ENCODE results near the gene INHA. TPM values are rescaled to one million over a fixed set of nuclear protein-coding genes. Genes with fewer than 3 reads are reported as not detected.

Gene INHA
- total RNA-seq, 1 experiment from 2014 or later, result 0.31 TPM

- Histone ChIP-seq H3K4me2 (ENCODE audit: insufficient read depth, insufficient read length, low read length) (no peak overlapping the region), H3K79me1 (ENCODE audit: insufficient read depth, low read depth, low read length, poor library complexity, severe bottlenecking) (no peaks in the 10 kb centered on the region), H3T11ph (ENCODE audit: low read length) (no peak overlapping the region), H4K5ac (ENCODE audit: insufficient read length, low read depth, low read length) (no peak overlapping the region), H3K9me3 (ENCODE audit: control insufficient read depth, low read depth, low read length) (no peaks in the 10 kb centered on the region), H2BK20ac (ENCODE audit: low read depth, low read length, poor library complexity, severe bottlenecking) (no peak overlapping the region), H3K23me2 (ENCODE audit: insufficient read length, low read depth, low read length, poor library complexity, severe bottlenecking) (no peaks in the 10 kb centered on the region), H3K9ac (ENCODE audit: extremely low read depth, insufficient read length, low read length) (no peak overlapping the region), H3K27me3 (ENCODE audit: insufficient read depth, low read length) (no peaks in the 10 kb centered on the region; the same call in 1 of the 2 replicates), H4K8ac (replicated peaks; ENCODE audit: insufficient read length, low read depth, low read length) (no peak overlapping the region), H2BK15ac (ENCODE audit: low read depth, low read length) (no peak overlapping the region), H3K4ac (ENCODE audit: low read depth, low read length) (no peak overlapping the region), H2BK12ac (ENCODE audit: insufficient read length, low read depth, low read length) (no peak overlapping the region), H2AFZ (ENCODE audit: low read length) (no peak overlapping the region), H3K27ac (ENCODE audit: insufficient read length, low read depth, low read length) (no peak overlapping the region), H3K14ac (ENCODE audit: insufficient read depth, low read length) (no peak overlapping the region), H3K23ac (ENCODE audit: insufficient read length, low read depth, low read length) (no peak overlapping the region), H2BK5ac (ENCODE audit: insufficient read length, low read length) (no peak overlapping the region), H3K56ac (ENCODE audit: insufficient read length, low read depth, low read length) (no peak overlapping the region), H2AK5ac (ENCODE audit: insufficient read length, low read length) (no peak overlapping the region), H3K4me1 (ENCODE audit: insufficient read depth, low read length) (peaks cover 3% of the 10 kb centered on the region; the same call in 1 of the 2 replicates), H3K79me2 (ENCODE audit: insufficient read depth, low read length) (no peaks in the 10 kb centered on the region), H2BK120ac (ENCODE audit: low read depth, low read length, poor library complexity, severe bottlenecking) (no peak overlapping the region), H4K91ac (ENCODE audit: insufficient read length, low read depth, low read length) (no peak overlapping the region), H3K18ac (ENCODE audit: insufficient read length, low read depth, low read length) (no peak overlapping the region), H4K20me1 (ENCODE audit: control insufficient read depth, insufficient read depth, insufficient read length) (no peaks in the 10 kb centered on the region)
- H3K9me3 Mint-ChIP-seq, result no peaks in the 10 kb centered on the region
- H3K27ac Mint-ChIP-seq, result no peak overlapping the region
- no peak for TF ChIP-seq CTCF (conservative IDR thresholded peaks at IDR 0.05)
- WGBS (ENCODE audit: extremely low coverage, insufficient read length, low lambda C conversion rate), result no CpG with 5 or more reads among the region's 4 CpGs
- H3K4me3 Mint-ChIP-seq, result no peak overlapping the region
- DNase-seq, result no peak
- peaks cover 27% of the 10 kb centered on the region for H3K27me3 Mint-ChIP-seq (ENCODE audit: low read depth)
- peaks cover 10% of the 10 kb centered on the region in 2 experiments for H3K4me1 Mint-ChIP-seq
- no peaks in the 10 kb centered on the region for H3K36me3 Mint-ChIP-seq (ENCODE audit: insufficient read depth in 1 of 3, low read depth in 3 of 3)
These were observed 19.0 kb downstream of the INHA start for GRCh38 chr2:219591091-219591490.
